Measurements from ENCODE around the gene HMGXB3.

DNA sequence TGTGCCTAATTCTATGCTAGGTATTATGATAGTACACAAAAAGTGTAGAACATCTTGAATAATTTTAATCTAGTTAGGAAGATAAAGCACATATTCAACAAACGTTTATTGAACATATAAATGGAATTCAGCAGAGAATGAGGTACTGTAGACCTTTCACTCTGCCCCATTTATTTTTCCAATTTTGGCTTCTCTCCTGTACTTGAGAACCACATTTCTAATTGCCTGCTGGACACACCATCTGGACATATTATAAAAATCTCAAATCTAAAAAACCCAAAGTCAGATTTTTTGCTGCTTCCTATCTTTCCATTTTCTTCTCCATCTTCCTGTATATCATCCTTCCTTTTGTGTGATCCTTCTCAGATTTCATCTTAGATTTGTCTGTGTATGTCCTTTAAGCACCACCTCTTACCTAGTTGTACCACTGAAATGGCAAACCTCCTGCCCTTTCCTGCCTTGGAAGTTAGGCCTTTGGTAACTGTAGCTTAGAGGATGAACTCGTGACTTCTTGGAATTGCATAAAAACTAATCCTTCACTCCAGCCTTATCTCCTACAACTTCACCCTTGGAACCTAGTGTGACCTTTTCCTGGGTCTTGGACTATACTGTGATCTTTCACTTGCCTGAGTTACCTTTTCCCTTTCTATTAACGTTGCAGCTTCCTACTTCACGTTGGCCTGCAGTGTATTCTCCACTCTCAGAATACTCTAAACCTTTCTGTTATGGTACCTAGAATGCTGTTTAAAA lies 31.2 kb upstream of the HMGXB3 start:
- TF ChIP-seq, protein P1, sequence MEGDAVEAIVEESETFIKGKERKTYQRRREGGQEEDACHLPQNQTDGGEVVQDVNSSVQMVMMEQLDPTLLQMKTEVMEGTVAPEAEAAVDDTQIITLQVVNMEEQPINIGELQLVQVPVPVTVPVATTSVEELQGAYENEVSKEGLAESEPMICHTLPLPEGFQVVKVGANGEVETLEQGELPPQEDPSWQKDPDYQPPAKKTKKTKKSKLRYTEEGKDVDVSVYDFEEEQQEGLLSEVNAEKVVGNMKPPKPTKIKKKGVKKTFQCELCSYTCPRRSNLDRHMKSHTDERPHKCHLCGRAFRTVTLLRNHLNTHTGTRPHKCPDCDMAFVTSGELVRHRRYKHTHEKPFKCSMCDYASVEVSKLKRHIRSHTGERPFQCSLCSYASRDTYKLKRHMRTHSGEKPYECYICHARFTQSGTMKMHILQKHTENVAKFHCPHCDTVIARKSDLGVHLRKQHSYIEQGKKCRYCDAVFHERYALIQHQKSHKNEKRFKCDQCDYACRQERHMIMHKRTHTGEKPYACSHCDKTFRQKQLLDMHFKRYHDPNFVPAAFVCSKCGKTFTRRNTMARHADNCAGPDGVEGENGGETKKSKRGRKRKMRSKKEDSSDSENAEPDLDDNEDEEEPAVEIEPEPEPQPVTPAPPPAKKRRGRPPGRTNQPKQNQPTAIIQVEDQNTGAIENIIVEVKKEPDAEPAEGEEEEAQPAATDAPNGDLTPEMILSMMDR (IDR thresholded peaks at IDR 0.05; ENCODE audit: low read depth, low read length), result no peak
- TF ChIP-seq EZH2phosphoT487 (IDR thresholded peaks at IDR 0.05; ENCODE audit: low read depth), result no peak
